GM19023 (cell line): ENCODE results near the gene ASCL2.

Source experiments
- ATAC-seq: cut with Tn5 transposase; IDR thresholded peaks from one replicate; pipeline ENCODE4 v1.9.1; 2021; ENCODE audit warnings: mild to moderate bottlenecking, moderate library complexity; ENCODE audit not compliant: unreplicated experiment

ASCL2 gene

DNA sequence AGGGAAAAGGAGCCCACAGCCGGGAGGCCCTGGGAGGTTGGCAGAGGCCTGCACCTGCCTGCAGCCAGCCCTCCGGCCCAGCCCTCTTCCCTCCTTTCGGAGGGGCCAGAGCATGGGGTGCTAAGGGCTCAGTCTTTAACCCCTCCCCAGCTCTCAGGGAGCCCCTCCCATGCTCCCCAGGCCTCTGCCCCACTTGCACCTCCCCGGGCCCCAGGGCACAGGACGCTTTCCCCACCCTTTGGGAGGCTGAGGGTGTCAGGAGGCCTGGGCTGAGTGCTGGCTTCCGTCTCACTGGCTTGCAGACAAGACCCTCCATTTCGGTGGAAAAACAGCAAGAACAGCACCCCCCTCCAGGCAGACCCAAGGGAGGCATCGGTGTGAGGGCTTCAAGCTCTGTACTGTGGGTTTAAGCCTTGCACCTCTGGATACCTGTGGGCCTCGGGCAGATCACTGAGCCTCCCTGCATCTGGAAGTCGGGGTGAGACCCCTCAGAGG lies 7.3 kb downstream of the ASCL2 start:
- ATAC-seq, result no peak

- ATAC-seq, result no peak
Measured at GRCh38 chr11:2262301-2263070, 7.9 kb downstream of the ASCL2 start.

DNA sequence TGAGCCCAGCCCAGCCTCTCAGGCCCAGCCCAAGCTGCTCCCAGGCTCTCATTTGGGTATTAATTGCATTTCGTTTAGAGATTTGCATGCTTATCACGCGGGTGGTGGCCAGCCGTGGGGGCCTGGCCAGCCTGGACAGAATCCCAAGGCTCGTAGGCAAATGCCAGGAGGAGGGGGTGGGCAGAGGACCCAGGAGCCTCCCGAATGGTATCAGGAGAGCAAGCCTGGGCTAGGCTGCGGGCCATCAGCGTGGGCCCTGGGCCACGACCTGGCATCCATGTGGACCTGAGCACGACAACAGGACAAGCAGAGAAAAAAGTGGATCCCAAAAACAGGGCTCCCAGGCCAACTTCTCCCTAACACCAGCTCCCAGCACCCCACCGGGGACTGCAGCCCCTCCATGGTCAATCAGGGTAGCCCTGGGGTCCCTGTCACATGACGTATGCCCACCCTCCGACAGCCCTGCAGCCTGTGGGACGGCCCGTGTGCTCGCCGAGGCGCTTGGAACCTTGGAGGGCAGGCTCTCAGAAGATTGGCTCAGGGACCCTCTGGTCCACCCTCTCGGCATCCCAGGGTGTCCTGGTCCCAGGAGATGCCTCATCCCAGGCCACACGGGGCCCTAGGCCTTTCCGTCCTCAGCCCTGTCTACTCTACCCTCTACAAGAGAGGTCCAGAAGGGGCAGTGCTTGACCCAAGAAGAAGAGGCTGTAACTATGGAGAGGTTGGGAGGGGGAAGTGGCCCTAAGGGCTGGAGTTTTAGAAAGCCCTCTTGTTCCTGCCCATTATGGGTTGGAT lies 8.8 kb downstream of the ASCL2 start:
- no peak for ATAC-seq

- ATAC-seq, result no peak
Measured at GRCh38 chr11:2260491-2261364, 9.7 kb downstream of the ASCL2 start.

- ATAC-seq, result no peak
Measured at GRCh38 chr11:2259897-2260451, 10.4 kb downstream of the ASCL2 start.

DNA sequence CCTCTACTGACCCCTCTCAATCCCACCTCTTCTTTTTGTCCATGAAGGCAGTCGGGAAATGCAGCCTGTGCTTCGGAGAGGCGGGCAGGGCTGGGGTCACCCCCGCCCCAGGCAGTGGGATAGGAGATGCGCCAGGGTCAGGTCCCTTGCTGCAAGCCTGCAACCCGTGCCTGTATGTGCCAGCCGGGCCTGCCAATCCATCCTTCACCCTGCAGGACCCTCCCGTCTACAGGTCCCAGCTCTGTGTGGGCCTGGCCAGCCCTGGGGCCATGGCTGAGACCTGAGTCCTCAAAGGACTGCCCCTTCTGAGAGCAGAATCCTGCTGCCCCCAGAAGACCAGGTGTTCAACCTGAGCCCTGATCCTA lies 10.9 kb downstream of the ASCL2 start:
- no peak for ATAC-seq

GRCh38 chr11:2258501-2259465 lies 11.6 kb downstream of the ASCL2 start:
- ATAC-seq, result no peak

- ATAC-seq, result no peak
Measured at GRCh38 chr11:2256951-2257700, 13.3 kb downstream of the ASCL2 start.

GRCh38 chr11:2256293-2256913 lies 14.0 kb downstream of the ASCL2 start:
- ATAC-seq, result no peak

DNA sequence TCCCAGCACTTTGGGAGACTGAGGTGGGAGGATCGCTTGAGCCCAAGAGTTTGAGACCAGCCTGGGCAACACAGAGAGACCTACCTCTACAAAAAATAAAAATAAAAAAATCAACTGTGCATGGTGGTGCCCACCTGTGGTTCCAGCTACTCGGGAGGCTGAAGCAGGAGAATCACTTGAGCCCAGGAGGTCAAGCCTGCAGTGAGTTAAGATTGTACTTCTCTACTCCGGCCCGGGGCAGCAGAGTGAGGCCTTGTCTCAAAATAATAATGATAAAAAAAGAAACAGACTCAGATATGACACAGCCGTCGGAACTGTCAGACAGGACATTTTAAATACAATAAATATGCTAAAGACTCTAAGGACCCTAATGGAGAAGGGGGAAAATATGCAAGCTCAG lies 18.4 kb downstream of the ASCL2 start:
- ATAC-seq, result no peak

DNA sequence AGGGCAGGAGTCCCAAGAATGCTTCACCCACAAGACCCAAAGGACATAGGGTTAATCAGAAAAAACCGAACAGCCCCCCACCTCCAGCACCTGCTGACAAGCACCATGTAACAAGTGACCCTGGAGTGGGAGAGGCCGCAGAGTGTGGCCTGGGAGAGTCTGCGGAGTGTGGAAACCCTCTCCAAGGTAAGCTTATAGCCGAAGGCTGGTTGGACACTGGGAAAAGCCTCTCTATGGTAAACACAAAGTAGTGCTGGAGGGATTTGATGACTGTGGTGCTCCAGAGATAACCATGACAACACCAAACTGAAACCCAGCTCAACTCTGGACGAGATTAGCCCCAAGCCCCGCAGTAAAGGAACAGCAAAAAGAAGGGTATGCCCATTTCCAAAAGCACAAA lies 19.2 kb downstream of the ASCL2 start:
- no peak for ATAC-seq

DNA sequence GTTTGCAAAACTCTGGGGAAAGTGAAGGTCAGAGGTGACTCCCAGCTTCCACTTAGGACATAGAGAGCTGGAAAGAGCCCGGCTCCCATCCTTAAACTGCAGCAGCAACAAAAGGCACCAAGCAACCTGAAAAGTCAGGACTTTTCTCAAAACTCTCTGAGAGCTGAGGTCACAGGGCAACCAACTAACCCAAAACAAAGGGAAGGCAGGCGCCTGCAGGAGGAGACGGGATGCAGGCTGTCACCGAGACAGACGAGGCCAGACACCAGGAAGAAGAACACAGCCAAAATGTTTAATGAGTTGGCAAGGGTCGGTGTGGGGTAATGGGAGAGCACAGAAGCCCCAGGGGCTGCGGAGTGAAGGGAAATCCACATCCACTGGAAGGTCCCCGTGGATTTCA lies 19.9 kb downstream of the ASCL2 start:
- ATAC-seq, result no peak

DNA sequence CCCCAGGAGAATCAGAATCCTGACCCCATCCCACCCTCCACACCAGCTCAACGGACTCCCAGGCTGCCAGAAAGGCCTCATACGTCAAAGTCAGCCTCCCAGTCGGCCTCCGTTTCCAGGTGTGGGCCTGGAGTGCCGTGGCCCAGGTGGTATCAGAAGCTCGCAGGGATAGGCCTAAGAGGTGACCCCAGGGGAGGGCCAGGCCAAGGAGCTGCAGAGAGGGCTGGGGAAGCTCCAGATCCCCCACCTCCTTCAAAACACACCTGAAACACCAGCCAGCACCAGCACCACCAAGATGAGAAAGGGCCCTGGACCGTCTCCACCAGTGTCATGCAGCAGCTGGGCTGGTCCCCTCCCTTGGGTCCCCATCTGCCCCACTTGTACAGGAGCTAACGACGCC lies 20.3 kb downstream of the ASCL2 start:
- ATAC-seq, result no peak

- ATAC-seq, result no peak
Measured at GRCh38 chr11:2249189-2249916, 21.0 kb downstream of the ASCL2 start.

DNA sequence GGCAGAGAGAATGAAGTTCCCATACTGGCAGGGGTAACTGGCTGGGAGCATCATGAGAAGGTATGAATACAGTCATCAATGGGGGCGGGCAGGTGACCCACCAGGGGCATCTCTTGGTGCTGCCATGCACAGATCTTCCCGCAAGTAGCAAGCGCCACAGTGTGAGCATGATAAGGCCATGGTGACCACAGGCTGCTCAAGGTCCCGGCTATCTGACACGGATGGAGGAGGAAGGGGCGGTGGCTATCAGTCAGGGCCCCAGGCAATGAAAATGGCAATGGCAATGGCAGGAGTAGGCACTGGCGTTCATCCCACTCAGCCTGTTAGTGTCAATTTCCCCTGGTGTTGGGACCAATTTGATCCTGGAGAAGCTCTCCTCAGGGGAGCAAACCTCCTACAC lies 21.6 kb downstream of the ASCL2 start:
- ATAC-seq, result no peak

GRCh38 chr11:2248242-2248641 lies 22.1 kb downstream of the ASCL2 start:
- no peak for ATAC-seq

DNA sequence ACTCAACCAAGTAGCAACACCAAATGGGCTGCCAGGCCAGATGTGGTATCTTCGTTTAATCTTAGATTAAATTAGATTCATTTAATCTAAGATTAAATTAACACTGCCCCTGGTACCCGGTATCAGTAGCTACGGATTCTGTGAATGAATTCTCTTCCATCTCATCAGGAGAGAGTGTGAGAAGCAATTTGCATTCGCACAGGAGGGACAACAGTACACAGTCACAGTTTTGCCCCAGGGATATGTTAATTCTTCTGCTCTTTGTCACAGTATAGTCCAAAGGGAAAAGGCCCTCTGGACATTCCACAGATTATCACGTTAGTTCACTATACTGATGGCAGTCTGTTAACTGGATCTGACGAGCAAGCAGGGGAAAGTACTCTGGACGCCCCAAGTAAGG lies 22.9 kb downstream of the ASCL2 start:
- no peak for ATAC-seq

- ATAC-seq, result no peak
Measured at GRCh38 chr11:2240834-2241233, 29.6 kb downstream of the ASCL2 start.
